GM18858 (cell line): ENCODE data around the gene JAKMIP1.

ENCODE experiments used
- ATAC-seq: cut with Tn5 transposase; IDR thresholded peaks from one replicate; pipeline ENCODE4 v1.9.1; 2021; ENCODE audit not compliant: unreplicated experiment

The JAKMIP1 gene

GRCh38 chr4:6204871-6205566, 4.7 kb upstream of the JAKMIP1 start:
- no peak for ATAC-seq

GRCh38 chr4:6204098-6204497, 3.7 kb upstream of the JAKMIP1 start:
- no peak for ATAC-seq

- ATAC-seq, result no peak
These were observed 1.3 kb upstream of the JAKMIP1 start for GRCh38 chr4:6201580-6202091.

- ATAC-seq, result no peak
These were observed 593 bp upstream of the JAKMIP1 start for GRCh38 chr4:6200922-6201362.

- ATAC-seq, result no peak
These were observed 877 bp downstream of the JAKMIP1 start for GRCh38 chr4:6199422-6199921.

- no peak for ATAC-seq
These were observed 1.5 kb downstream of the JAKMIP1 start for GRCh38 chr4:6198768-6199421.

GRCh38 chr4:6198278-6198677, 2.1 kb downstream of the JAKMIP1 start:
- no peak for ATAC-seq

- ATAC-seq, result no peak
These were observed 2.7 kb downstream of the JAKMIP1 start for GRCh38 chr4:6197433-6198174.

GRCh38 chr4:6196871-6197270, 3.5 kb downstream of the JAKMIP1 start:
- no peak for ATAC-seq

- no peak for ATAC-seq
These were observed 4.0 kb downstream of the JAKMIP1 start for GRCh38 chr4:6196324-6196723.

- no peak for ATAC-seq
These were observed 4.6 kb downstream of the JAKMIP1 start for GRCh38 chr4:6195602-6196319.

- no peak for ATAC-seq
These were observed 5.7 kb downstream of the JAKMIP1 start for GRCh38 chr4:6194458-6195195.

GRCh38 chr4:6193399-6193798, 7.0 kb downstream of the JAKMIP1 start:
- no peak for ATAC-seq

- ATAC-seq, result no peak
These were observed 8.1 kb downstream of the JAKMIP1 start for GRCh38 chr4:6192245-6192644.

GRCh38 chr4:6191448-6192130, 8.8 kb downstream of the JAKMIP1 start:
- no peak for ATAC-seq

GRCh38 chr4:6190486-6190885, 9.9 kb downstream of the JAKMIP1 start:
- ATAC-seq, result no peak

- ATAC-seq, result no peak
These were observed 10.8 kb downstream of the JAKMIP1 start for GRCh38 chr4:6189511-6189910.

GRCh38 chr4:6188687-6189305, 11.6 kb downstream of the JAKMIP1 start:
- ATAC-seq, result no peak

- no peak for ATAC-seq
These were observed 16.2 kb downstream of the JAKMIP1 start for GRCh38 chr4:6184169-6184568.
